DMS153 treated with DMSO at 0.1 percent for 48 hours (cell line): Measurements from ENCODE around the gene CATSPERZ.
A peak's percentile ranks its signal among the peaks of the same experiment; 100 is the strongest.
"Not testable (repeated sequence)": the region's sequence is repeated elsewhere in the genome, so short reads cannot be mapped to it uniquely, and the experiment has no call there.

Source experiments
- DNase-seq: peaks from one replicate; lab custom pipeline; 2025; ENCODE audit not compliant: unreplicated experiment; lab: John Stamatoyannopoulos, UW

Gene CATSPERZ

GRCh38 chr11:64303109-64304031, 3.2 kb downstream of the CATSPERZ start:
- no peak for DNase-seq

- DNase-seq, result no peak
Observed at GRCh38 chr11:64304032-64304315, 3.8 kb downstream of the CATSPERZ start.

- DNase-seq, result peak; percentile 83
Observed at GRCh38 chr11:64304316-64305072, 4.3 kb downstream of the CATSPERZ start.

DNA sequence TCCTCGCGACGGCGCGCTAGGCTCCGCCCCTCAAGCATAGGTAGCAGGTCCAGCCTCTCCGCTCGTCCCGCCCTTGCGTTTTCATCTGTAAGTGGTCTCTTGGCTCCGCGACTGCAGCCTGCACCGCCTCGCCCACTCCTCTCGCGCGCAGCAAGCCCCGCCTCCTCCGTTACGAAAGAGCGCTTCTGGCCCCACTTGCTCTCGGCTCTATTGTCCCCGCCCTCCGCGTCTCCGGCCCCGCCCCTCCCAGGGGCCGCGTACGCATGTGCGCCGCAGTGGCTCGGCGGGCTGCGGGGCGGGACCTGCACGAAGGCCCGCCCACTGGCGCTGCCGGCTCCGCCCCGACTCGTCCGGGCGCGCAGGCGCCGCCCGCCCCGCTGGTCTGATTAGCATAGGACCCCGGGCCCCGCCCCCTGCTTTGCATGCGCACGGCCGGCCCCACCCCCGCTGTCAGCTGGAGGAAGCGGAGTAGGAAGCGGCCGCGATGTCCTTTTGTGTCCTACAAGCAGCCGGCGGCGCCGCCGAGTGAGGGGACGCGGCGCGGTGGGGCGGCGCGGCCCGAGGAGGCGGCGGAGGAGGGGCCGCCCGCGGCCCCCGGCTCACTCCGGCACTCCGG, 5.0 kb downstream of the CATSPERZ start, which contains the start of gene ESRRA:
Gene ESRRA (plus strand): TSS at position 450 of the 616 bp plus-strand sequence. CDS start 1,656 bp downstream, outside the sequence.
- peak; percentile 99 for DNase-seq

- peak; percentile 10 for DNase-seq
Observed at GRCh38 chr11:64305691-64306562, 5.8 kb downstream of the CATSPERZ start.

GRCh38 chr11:64306563-64306875, 6.4 kb downstream of the CATSPERZ start:
- no peak for DNase-seq

- no peak for DNase-seq
Observed at GRCh38 chr11:64306876-64307622, 6.9 kb downstream of the CATSPERZ start.

DNA sequence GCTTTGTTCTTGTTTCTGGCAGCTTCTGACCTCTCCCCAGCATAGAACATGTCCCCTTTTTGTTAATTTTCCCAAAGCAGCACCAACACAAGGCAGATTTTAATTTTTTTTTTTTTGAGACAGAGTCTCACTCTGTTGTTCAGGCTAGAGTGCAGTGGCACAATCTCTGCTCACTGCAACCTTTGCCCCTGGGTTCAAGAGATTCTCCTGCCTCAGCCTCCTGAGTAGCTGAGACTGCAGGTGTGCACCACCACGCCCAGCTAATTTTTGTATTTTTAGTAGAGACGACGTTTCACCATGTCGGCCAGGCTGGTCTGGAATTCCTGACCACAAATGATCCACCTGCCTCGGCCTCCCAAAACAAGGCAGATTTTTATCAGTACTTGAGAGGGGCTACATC, 7.6 kb downstream of the CATSPERZ start:
- DNase-seq, result not testable (repeated sequence)

DNA sequence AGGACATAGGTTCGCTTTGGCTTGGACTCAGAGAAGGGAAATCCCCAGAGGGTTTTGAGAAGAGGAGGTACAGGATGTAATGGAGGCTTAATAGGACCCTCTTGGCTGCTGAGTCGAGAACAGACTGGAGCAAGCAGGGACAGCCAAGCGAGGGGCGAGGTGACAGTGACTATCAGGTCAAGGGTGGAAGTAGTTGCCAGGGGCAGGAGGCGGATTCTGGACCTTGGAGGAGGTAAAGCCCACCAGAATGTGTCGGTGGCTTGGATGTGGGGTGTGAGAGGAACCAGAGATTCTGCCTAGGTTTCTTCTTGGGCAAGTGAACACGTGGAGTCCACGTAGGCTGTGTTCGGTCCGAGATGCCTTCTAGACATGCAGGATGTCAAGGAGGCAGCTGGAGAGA, 12.8 kb downstream of the CATSPERZ start:
- DNase-seq, result no peak

DNA sequence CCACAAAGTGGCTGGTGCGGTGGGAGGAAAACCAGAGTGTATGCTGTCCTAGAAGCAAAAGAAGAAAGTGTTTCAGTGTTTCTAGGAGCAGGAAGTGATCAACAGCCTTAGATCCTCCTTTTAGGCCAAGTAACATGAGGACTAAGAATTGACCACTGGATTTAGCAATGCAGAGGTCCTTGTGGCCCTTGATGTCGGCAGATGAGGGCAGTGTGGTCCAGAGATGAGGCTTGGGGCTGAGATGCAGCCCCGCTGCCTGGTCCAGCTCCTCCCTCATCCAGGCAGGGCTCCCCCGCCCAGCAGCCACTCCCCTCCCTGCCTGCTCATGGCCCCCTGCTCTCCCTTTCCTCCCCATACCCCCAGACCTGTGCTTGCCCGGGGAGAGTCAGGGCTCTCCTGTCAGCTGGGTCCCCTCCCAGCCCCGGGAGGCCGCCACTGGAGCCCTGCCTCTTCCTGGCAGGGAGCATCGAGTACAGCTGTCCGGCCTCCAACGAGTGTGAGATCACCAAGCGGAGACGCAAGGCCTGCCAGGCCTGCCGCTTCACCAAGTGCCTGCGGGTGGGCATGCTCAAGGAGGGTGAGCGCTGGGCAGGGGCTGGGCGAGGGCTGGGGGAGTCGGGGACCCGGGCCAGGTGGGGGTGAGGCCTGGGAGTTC, 13.5 kb downstream of the CATSPERZ start:
- no peak for DNase-seq

- no peak for DNase-seq
Observed at GRCh38 chr11:64314146-64314804, 14.1 kb downstream of the CATSPERZ start.

- no peak for DNase-seq
Observed at GRCh38 chr11:64314805-64315561, 14.8 kb downstream of the CATSPERZ start.

DNA sequence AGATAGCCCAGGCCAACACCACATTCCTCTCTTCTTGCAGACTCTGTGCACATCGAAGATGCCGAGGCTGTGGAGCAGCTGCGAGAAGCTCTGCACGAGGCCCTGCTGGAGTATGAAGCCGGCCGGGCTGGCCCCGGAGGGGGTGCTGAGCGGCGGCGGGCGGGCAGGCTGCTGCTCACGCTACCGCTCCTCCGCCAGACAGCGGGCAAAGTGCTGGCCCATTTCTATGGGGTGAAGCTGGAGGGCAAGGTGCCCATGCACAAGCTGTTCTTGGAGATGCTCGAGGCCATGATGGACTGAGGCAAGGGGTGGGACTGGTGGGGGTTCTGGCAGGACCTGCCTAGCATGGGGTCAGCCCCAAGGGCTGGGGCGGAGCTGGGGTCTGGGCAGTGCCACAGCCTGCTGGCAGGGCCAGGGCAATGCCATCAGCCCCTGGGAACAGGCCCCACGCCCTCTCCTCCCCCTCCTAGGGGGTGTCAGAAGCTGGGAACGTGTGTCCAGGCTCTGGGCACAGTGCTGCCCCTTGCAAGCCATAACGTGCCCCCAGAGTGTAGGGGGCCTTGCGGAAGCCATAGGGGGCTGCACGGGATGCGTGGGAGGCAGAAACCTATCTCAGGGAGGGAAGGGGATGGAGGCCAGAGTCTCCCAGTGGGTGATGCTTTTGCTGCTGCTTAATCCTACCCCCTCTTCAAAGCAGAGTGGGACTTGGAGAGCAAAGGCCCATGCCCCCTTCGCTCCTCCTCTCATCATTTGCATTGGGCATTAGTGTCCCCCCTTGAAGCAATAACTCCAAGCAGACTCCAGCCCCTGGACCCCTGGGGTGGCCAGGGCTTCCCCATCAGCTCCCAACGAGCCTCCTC, 15.7 kb downstream of the CATSPERZ start:
- not testable (repeated sequence) for DNase-seq

- no peak for DNase-seq
Observed at GRCh38 chr11:64316672-64317324, 16.6 kb downstream of the CATSPERZ start.

DNA sequence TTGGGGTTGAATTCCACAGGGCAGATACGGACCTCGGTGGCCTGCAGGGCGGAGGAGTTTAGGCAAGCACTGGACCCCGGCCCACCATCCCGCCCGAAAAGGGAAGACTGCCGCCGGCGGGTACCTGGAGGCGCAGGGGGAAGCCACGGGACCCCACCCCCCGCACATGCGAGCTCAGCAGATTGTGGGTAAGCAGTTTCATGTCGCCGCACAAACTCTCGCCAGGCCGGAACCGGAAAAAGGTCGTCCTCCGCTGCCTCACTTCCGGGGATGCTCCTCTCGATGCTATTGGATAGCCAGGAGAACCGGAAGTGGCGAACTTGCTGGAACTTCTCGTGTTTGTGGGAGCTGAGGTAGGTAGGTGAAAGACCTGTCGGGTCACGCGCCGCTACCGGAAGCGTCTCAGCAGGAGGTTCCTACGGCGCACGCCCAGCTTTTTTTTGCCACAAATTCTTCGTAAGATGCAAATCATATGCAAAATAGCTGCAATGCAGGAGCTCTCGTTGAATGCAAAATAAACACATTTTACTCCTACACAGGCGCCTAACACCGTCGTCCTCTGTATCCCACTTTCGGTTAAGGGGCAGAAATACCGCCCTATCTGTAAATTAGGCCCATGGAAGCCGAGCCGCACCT, 17.3 kb downstream of the CATSPERZ start, which contains the start of gene TRMT112:
Gene TRMT112 (minus strand): TSS at position 235 of the 636 bp plus-strand sequence. CDS start 33 bp downstream, at position 202.
- peak; percentile 90 for DNase-seq
